Measurements from ENCODE around the gene MTMR6.

DNA sequence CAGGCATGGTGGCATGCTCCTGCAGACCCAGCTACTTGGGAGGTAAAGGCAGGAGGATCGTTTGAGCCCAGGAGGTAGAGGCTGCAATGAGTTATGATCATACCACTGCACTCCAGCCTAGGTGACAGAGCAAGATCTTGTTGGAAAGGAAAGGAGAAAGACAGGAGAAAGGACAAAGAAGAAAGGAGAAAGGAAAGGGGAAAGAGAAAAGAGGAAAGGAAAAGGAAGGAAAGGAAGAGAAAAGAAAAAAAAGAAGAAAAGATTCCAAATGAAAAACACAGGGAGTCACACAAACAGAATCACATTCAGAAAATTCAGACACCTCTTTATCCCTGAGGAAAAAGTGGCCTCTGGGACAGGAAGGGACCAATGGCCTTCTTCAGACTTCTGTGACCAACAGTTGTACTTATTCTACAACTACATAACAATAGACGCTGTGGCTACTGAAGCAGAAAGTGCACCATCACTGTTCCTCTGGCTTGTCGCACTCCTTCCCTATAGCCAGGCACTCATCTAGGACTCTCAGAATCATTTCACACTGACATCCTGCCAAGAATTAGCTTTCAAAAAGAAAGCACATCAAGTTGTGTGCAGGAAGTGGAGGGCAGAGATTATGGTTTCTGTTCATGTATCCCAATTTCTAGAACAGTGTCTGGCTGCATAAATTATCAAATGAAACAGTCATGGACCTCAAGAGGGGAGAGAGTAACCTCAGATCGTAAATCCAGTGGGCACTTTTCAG is 5.9 kb downstream of the MTMR6 start:
- TF ChIP-seq, protein P1, sequence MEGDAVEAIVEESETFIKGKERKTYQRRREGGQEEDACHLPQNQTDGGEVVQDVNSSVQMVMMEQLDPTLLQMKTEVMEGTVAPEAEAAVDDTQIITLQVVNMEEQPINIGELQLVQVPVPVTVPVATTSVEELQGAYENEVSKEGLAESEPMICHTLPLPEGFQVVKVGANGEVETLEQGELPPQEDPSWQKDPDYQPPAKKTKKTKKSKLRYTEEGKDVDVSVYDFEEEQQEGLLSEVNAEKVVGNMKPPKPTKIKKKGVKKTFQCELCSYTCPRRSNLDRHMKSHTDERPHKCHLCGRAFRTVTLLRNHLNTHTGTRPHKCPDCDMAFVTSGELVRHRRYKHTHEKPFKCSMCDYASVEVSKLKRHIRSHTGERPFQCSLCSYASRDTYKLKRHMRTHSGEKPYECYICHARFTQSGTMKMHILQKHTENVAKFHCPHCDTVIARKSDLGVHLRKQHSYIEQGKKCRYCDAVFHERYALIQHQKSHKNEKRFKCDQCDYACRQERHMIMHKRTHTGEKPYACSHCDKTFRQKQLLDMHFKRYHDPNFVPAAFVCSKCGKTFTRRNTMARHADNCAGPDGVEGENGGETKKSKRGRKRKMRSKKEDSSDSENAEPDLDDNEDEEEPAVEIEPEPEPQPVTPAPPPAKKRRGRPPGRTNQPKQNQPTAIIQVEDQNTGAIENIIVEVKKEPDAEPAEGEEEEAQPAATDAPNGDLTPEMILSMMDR (IDR thresholded peaks at IDR 0.05; ENCODE audit: poor library complexity, severe bottlenecking) = no peak
- no peak for TF ChIP-seq SMC3 (conservative IDR thresholded peaks at IDR 0.05; ENCODE audit: poor library complexity)
- no peak for TF ChIP-seq RAD21 (conservative IDR thresholded peaks at IDR 0.05)
- no peak for TF ChIP-seq TAF1 (IDR thresholded peaks at IDR 0.05; ENCODE audit: low read depth)
